Stomach (tissue), 9 donors: Measurements from ENCODE around the gene KIF3B. TPM values are rescaled to one million over a fixed set of nuclear protein-coding genes. Genes with fewer than 3 reads are reported as not detected.
"Not testable (repeated sequence)": the region's sequence is repeated elsewhere in the genome, so short reads cannot be mapped to it uniquely, and the experiment has no call there.

Experiments used
- DNase-seq, 2 donors: peaks; one replicate each; pipeline versions ENCODE4 v3.0.0 to v3.0.0-alpha.2; 2013 to 2019
- H3K27ac ChIP-seq, 5 donors: fragments of 200-600 bp in 4 of 5; sonication (generic) in 4 of 5; one replicate each; pipeline ENCODE4 v1.5.1; 2013 to 2019; ENCODE audit warnings: mild to moderate bottlenecking in 1 of 5, moderate library complexity in 1 of 5
- H3K27me3 ChIP-seq, 3 donors: fragments of 200-600 bp; sonication (generic); one replicate each; pipeline ENCODE4 v1.5.1; 2017 to 2019; ENCODE audit warnings: mixed run types in 1 of 3
- H3K36me3 ChIP-seq, 4 donors: fragments of 200-600 bp; sonication (generic); 1 replicate in 3 of 4; 2 replicates in 1 of 4; pipeline ENCODE4 v1.5.1; 2016 to 2019
- H3K4me1 ChIP-seq, 4 donors: fragments of 200-600 bp; sonication (generic); one replicate each; pipeline ENCODE4 v1.5.1; 2016 to 2019
- H3K4me3 ChIP-seq, 4 donors: fragments of 200-600 bp; sonication (generic) in 3 of 4; one replicate each; pipeline ENCODE4 v1.5.1; 2016 to 2019; ENCODE audit warnings: mild to moderate bottlenecking in 1 of 4
- H3K9me3 ChIP-seq, 4 donors: fragments of 200-600 bp; sonication (generic); one replicate each; pipeline ENCODE4 v1.5.1; 2016 to 2019
- EP300 ChIP-seq: sonication (generic); formaldehyde crosslinking; IDR thresholded peaks from one replicate; pipeline ENCODE4 v1.6.1; 2017; ENCODE audit warnings: antibody characterized with exemption
- POLR2A ChIP-seq, 4 donors: fragments of 450-650 bp; IDR thresholded peaks; one replicate each; pipeline ENCODE4 v1.6.1; 2016; ENCODE audit warnings: antibody characterized with exemption in 4 of 4, control low read depth in 2 of 4, mild to moderate bottlenecking in 1 of 4, moderate library complexity in 1 of 4
- POLR2AphosphoS5 ChIP-seq, 3 donors: sonication (generic); formaldehyde crosslinking; IDR thresholded peaks; one replicate each; pipeline ENCODE4 v1.6.1; 2016; ENCODE audit warnings: antibody characterized with exemption in 3 of 3
- WGBS, 5 donors: extraction: QIAGEN DNeasy Blood & Tissue Kit in 3 of 5; methylation state at CpG; one replicate each; pipeline versions ENCODE4 v1.1.5 to v1.1.7; 2013 to 2018; 5-methylcytosine and 5-hydroxymethylcytosine counted together
- intact Hi-C: fragments of 100-400 bp; cut with DNase I; formaldehyde crosslinking; loops from one replicate; pipeline ENCODE4 v1.15.1; 2023; ENCODE audit warnings: low total_unique reads
- polyA plus RNA-seq, 3 donors: library from polyadenylated mRNA; stranded (reverse); fragments of 200-250 nt; gene quantifications; one replicate each; pipeline ENCODE4 v1.2.3, GENCODE V29; 2013
- total RNA-seq, 5 donors: library from RNA; depleted of rRNA; stranded (reverse); fragments of >200 nt; gene quantifications; one replicate each; pipeline versions ENCODE4 v1.1.0 to v1.2.3, GENCODE V29; 2014 to 2016
- TF ChIP-seq, protein P1 (sequence below), 7 experiments: fragments of 450-650 bp in 4 of 7; fragments of 200-600 bp in 3 of 7; sonication (generic) in 3 of 7; IDR thresholded peaks; one replicate each; pipeline ENCODE4 v1.5.1; 2016 to 2019; ENCODE audit warnings: antibody characterized with exemption in 7 of 7, control low read depth in 2 of 7, mild to moderate bottlenecking in 1 of 7
- donor health status: healthy with polysubstance abuse.
- donor health status: Bipolar disorder and iron deficiency.
- donor health status: healthy.

The KIF3B gene
- total and polyA plus RNA-seq, 8 donors, result 5.3 to 29.1 (median 21.0) TPM

DNA sequence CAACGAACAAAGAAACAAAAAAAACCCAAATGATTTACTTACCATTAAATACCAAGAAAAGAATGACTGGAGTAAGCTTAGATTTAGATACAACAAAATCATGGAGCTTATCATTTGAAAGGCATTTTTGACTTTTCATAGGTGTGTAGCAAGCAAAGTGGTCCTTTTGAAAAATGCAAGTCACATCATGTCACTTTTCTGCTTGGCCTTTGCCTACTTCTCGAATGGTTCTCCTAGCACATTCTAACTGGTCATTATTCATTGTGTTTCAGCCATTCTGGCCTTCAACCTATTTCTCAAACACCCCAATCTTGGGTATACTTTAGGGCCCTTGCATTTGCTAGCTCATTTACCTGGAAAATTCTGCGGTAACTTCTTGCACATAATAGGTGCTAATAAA lies 103.3 kb downstream of the KIF3B start:
- no peaks in the 10 kb centered on the region for H3K27me3 ChIP-seq
- intact Hi-C loops, result no loop called here
- WGBS, 5 donors, result 85 to 91% (median 88%) methylated on average over 3 of the region's 3 CpGs
- peaks cover 0 to 28% (median 19%) of the 10 kb centered on the region in 4 donors for H3K36me3 ChIP-seq
- no peak for TF ChIP-seq POLR2AphosphoS5 (IDR thresholded peaks at IDR 0.05)
- TF ChIP-seq POLR2A (IDR thresholded peaks at IDR 0.05), result no peak
- TF ChIP-seq EP300, result no peak
- TF ChIP-seq, protein P1, sequence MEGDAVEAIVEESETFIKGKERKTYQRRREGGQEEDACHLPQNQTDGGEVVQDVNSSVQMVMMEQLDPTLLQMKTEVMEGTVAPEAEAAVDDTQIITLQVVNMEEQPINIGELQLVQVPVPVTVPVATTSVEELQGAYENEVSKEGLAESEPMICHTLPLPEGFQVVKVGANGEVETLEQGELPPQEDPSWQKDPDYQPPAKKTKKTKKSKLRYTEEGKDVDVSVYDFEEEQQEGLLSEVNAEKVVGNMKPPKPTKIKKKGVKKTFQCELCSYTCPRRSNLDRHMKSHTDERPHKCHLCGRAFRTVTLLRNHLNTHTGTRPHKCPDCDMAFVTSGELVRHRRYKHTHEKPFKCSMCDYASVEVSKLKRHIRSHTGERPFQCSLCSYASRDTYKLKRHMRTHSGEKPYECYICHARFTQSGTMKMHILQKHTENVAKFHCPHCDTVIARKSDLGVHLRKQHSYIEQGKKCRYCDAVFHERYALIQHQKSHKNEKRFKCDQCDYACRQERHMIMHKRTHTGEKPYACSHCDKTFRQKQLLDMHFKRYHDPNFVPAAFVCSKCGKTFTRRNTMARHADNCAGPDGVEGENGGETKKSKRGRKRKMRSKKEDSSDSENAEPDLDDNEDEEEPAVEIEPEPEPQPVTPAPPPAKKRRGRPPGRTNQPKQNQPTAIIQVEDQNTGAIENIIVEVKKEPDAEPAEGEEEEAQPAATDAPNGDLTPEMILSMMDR (IDR thresholded peaks at IDR 0.05), result no peak
- H3K4me3 ChIP-seq, result no peak overlapping the region
- DNase-seq, result no peak
- peaks cover 4 to 22% (median 16%) of the 10 kb centered on the region in 4 donors for H3K4me1 ChIP-seq
- no peak overlapping the region for H3K27ac ChIP-seq
- H3K9me3 ChIP-seq, result no peaks in the 10 kb centered on the region

DNA sequence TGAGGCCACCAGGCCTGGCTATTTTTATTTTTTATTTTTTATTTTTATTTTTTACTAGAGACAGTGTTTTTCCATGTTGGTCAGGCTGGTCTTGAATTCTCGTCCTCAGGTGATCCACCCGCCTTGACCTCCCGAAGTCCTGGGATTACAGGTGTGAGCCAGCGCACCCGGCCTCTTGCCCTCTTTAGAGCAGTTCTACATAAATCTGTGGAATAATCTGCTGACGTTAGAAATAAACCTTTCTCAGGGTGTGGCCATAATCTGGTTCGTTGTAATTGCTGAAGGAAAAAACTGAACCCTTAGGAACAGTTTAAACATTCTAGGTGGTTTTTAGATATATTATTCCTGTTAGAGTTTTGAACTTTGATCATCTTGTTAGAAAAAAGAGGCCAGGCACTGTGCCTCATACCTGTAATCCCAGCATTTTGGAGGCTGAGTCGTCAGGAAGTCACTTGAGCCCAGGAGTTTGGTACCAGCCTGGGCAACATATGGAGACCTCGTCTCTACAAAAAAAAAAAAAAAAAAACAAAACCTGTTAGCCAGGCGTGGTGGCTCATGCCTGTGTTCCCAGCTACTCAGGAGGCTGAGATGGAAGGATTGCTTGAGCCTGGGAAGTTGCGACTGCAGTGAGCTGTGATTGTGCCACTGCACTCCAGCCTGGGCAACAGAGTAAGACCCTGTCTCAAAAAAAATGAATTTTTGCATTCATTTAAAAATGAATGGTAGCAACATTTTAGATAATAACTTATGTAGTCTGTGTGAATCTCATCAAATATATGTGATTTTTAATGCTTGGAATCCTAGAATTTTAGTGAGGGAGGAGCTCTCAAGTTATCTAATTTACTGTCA lies 104.9 kb downstream of the KIF3B start:
- no peak for TF ChIP-seq POLR2A (IDR thresholded peaks at IDR 0.05)
- TF ChIP-seq EP300, result no peak
- TF ChIP-seq POLR2AphosphoS5 (IDR thresholded peaks at IDR 0.05), result no peak
- TF ChIP-seq, protein P1 (IDR thresholded peaks at IDR 0.05), result no peak
- intact Hi-C loops, result no loop called here
- Histone ChIP-seq H3K27me3 (no peaks in the 10 kb centered on the region), H3K36me3 (peaks cover 0 to 21% (median 11%) of the 10 kb centered on the region in 4 donors), H3K4me3 (no peak overlapping the region), H3K27ac (no peak overlapping the region), H3K9me3 (no peaks in the 10 kb centered on the region), H3K4me1 (peaks cover 9 to 38% (median 26%) of the 10 kb centered on the region in 4 donors)
- DNase-seq, result no peak
- WGBS, 5 donors, result 53 to 68% (median 62%) methylated on average over 11 of the region's 11 CpGs

DNA sequence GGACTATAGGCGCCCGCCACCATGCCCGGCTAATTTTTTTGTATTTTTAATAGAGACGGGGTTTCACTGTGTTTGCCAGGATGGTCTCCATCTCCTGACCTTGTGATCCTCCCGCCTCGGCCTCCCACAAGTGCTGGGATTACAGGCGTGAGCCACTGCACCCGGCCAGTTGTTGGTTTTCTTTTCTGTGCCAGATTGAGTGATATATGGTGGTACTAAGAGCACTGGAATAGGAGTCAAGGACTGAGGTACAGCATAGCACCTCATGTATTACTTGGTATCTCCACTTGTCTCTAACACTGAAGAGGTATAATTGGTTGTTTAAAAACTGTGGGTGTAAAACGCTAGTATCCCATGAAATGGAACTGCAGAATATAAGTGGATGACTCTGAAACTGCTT lies 106.0 kb downstream of the KIF3B start:
- H3K27me3 ChIP-seq, intact Hi-C loops: not testable (repeated sequence)
- WGBS, 5 donors, result 94 to 97% (median 95%) methylated on average over 9 of the region's 9 CpGs

More for the DNA sequence above, 106.0 kb downstream of the KIF3B start:
- Histone ChIP-seq H3K4me1 (peaks cover 9 to 48% (median 29%) of the 10 kb centered on the region in 4 donors), H3K36me3 (peaks cover 0 to 15% (median 7%) of the 10 kb centered on the region in 4 donors)
- DNase-seq, H3K27ac ChIP-seq, H3K4me3 ChIP-seq, H3K9me3 ChIP-seq: not testable (repeated sequence)

Other genes starting within 250 kb of the KIF3B start
- 1 to 10 TPM in 4 of 5 donors, not detected in 1; 1.3 to 6.8 (median 3.3) TPM for gene HCK, start 225.4 kb upstream of the KIF3B start, total RNA-seq
- 10 to 100 TPM in 2 of 3 donors, 1 to 10 TPM in 1; 4.4 to 14.7 (median 10.4) TPM for gene HCK, start 225.4 kb upstream of the KIF3B start, polyA plus RNA-seq
- gene TM9SF4, start 167.9 kb upstream of the KIF3B start, total RNA-seq, result 10 to 100 TPM; 20.6 to 50.8 (median 27.7) TPM
- gene TM9SF4, start 167.9 kb upstream of the KIF3B start, polyA plus RNA-seq, result 10 to 100 TPM in 2 of 3 donors, 1 to 10 TPM in 1; 6.7 to 22.5 (median 13.1) TPM
- gene PLAGL2, start 69.9 kb upstream of the KIF3B start, total RNA-seq, result 10 to 100 TPM in 2 of 5 donors, 1 to 10 TPM in 3; 1.8 to 20.0 (median 7.2) TPM
- 1 to 10 TPM; 2.6 to 3.1 (median 3.1) TPM for gene PLAGL2, start 69.9 kb upstream of the KIF3B start, polyA plus RNA-seq
- 10 to 100 TPM in 4 of 5 donors, 1 to 10 TPM in 1; 2.3 to 33.8 (median 15.6) TPM for gene POFUT1, start 69.8 kb upstream of the KIF3B start, total RNA-seq
- gene POFUT1, start 69.8 kb upstream of the KIF3B start, polyA plus RNA-seq, result 1 to 10 TPM; 4.9 to 8.2 (median 7.8) TPM
- 100 to 1,000 TPM in 2 of 5 donors, 10 to 100 TPM in 3; 50.4 to 185 (median 75.5) TPM for gene ASXL1, start 80.7 kb downstream of the KIF3B start, total RNA-seq
- 10 to 100 TPM in 1 of 3 donors, 1 to 10 TPM in 2; 9.0 to 14.2 (median 9.7) TPM for gene ASXL1, start 80.7 kb downstream of the KIF3B start, polyA plus RNA-seq